Activated B cell treated with CpG ODN at 0.5 μM for 24 hours (primary cell): ENCODE results near the gene CXCL17. TPM values are rescaled to one million over a fixed set of nuclear protein-coding genes. Genes with fewer than 3 reads are reported as not detected.
"Not testable (repeated sequence)": the region's sequence is repeated elsewhere in the genome, so short reads cannot be mapped to it uniquely, and the experiment has no call there.

ENCODE experiments used
- ATAC-seq: fragments of 200-7000 bp; cut with Tn5 transposase; one replicate; pipeline ENCODE4 v1.10.0; 2021; ENCODE audit warnings: low read depth, mild to moderate bottlenecking, moderate library complexity
- CTCF ChIA-PET: fragments of 350-600 bp; sonication (Branson Sonifier 250); formaldehyde crosslinking; loops from one replicate; lab custom pipeline; 2021; ENCODE audit warnings: antibody characterized with exemption; lab: Charles Lee
- POLR2A ChIA-PET: fragments of 350-600 bp; sonication (Branson Sonifier 250); formaldehyde crosslinking; loops from one replicate; lab custom pipeline; 2021; ENCODE audit warnings: antibody characterized with exemption; lab: Charles Lee
- DNase-seq: peaks from one replicate; pipeline ENCODE4 v3.0.0; 2022
- H3K27ac Mint-ChIP-seq: one replicate; pipeline ENCODE4 v1.8.0; 2020; ENCODE audit warnings: mixed read lengths
- H3K27me3 Mint-ChIP-seq: one replicate; pipeline ENCODE4 v1.8.0; 2021; ENCODE audit warnings: mixed read lengths
- H3K36me3 Mint-ChIP-seq: one replicate; pipeline ENCODE4 v1.8.0; 2021; ENCODE audit warnings: low read depth, mixed read lengths
- H3K4me1 Mint-ChIP-seq: one replicate; pipeline ENCODE4 v1.8.0; 2021; ENCODE audit warnings: mixed read lengths
- H3K4me3 Mint-ChIP-seq: one replicate; pipeline ENCODE4 v1.8.0; 2020; ENCODE audit warnings: mild to moderate bottlenecking, mixed read lengths
- H3K9me3 Mint-ChIP-seq: one replicate; pipeline ENCODE4 v1.8.0; 2020; ENCODE audit warnings: mixed read lengths
- CTCF ChIP-seq: fragments of 200-600 bp; IDR thresholded peaks from one replicate; pipeline ENCODE4 v1.8.0; 2022; ENCODE audit warnings: antibody characterized with exemption, mild to moderate bottlenecking
- intact Hi-C: fragments of 100-400 bp; cut with micrococcal nuclease; formaldehyde crosslinking; loops from one replicate; pipeline ENCODE4 v1.15.1; 2024
- total RNA-seq: library from RNA; stranded (reverse); gene quantifications from 2 replicates; pipeline ENCODE4 v1.2.3, GENCODE V29; 2022

CXCL17 gene
- total RNA-seq: not detected in 2 replicates

GRCh38 chr19:42442833-42443232 lies at the start of gene CXCL17:
CXCL17 (minus strand) TSS chr19:42442946; CDS start chr19:42442832, 114 bp downstream.
- POLR2A ChIA-PET: no interaction called here

GRCh38 chr19:42488783-42489521 lies 46.2 kb upstream of the CXCL17 start:
- H3K9me3 Mint-ChIP-seq: no peaks in the 10 kb centered on the region
- ATAC-seq (no peak), DNase-seq (no peak)
- H3K4me1 Mint-ChIP-seq: no peaks in the 10 kb centered on the region
- no peak overlapping the region for H3K4me3 Mint-ChIP-seq
- no peaks in the 10 kb centered on the region for H3K36me3 Mint-ChIP-seq
- no peak overlapping the region for H3K27ac Mint-ChIP-seq
- intact Hi-C loops: no loop called here
- H3K27me3 Mint-ChIP-seq: no peaks in the 10 kb centered on the region
- ChIA-PET CTCF (no interaction called here), POLR2A (no interaction called here)
- no peak for TF ChIP-seq CTCF

More at GRCh38 chr19:42442833-42443232, at the start of gene CXCL17:
- CTCF ChIA-PET: interaction anchor here (0.9 to 3.3 kb wide), 3 partner anchors 8 to 310 kb away, joined by 3 to 32 read pairs (median 23); partner anchors contain the start of gene CEACAM1
- peaks cover 10% of the 10 kb centered on the region for H3K4me1 Mint-ChIP-seq
- H3K27ac Mint-ChIP-seq: no peak within 1 kb of the TSS
- ATAC-seq: no peak
- H3K27me3 Mint-ChIP-seq: peaks cover 3% of the 10 kb centered on the region
- H3K36me3 Mint-ChIP-seq: no peaks in the 10 kb centered on the region
- DNase-seq: no peak
- intact Hi-C loops: no loop called here
- no peak within 1 kb of the TSS for H3K4me3 Mint-ChIP-seq
- H3K9me3 Mint-ChIP-seq: no peaks in the 10 kb centered on the region
- TF ChIP-seq CTCF: no peak

GRCh38 chr19:42487798-42488178 lies 45.0 kb upstream of the CXCL17 start:
- no peak overlapping the region for H3K4me3 Mint-ChIP-seq
- no peak for TF ChIP-seq CTCF
- H3K27me3 Mint-ChIP-seq: no peaks in the 10 kb centered on the region
- DNase-seq (no peak), ATAC-seq (no peak)
- no peak overlapping the region for H3K27ac Mint-ChIP-seq
- POLR2A ChIA-PET: no interaction called here
- CTCF ChIA-PET: interaction anchor here (0.9 to 1.0 kb wide), 2 partner anchors 20 to 41 kb away, joined by 3 read pairs; no protein-coding TSS in a partner anchor
- no peaks in the 10 kb centered on the region for H3K36me3 Mint-ChIP-seq
- intact Hi-C loops: no loop called here
- no peaks in the 10 kb centered on the region for H3K4me1 Mint-ChIP-seq
- H3K9me3 Mint-ChIP-seq: no peaks in the 10 kb centered on the region

GRCh38 chr19:42487032-42487797 lies 44.5 kb upstream of the CXCL17 start:
- intact Hi-C loops: no loop called here
- H3K9me3 Mint-ChIP-seq: no peaks in the 10 kb centered on the region
- DNase-seq: no peak
- no peak overlapping the region for H3K27ac Mint-ChIP-seq
- TF ChIP-seq CTCF: no peak
- no peaks in the 10 kb centered on the region for H3K4me1 Mint-ChIP-seq
- no peaks in the 10 kb centered on the region for H3K27me3 Mint-ChIP-seq
- H3K36me3 Mint-ChIP-seq: no peaks in the 10 kb centered on the region
- no peak overlapping the region for H3K4me3 Mint-ChIP-seq
- ChIA-PET CTCF (interaction anchor here (0.9 to 1.0 kb wide), 2 partner anchors 21 to 42 kb away, joined by 3 read pairs; no protein-coding TSS in a partner anchor), POLR2A (no interaction called here)
- no peak for ATAC-seq

- H3K4me3 Mint-ChIP-seq, POLR2A ChIA-PET, H3K9me3 Mint-ChIP-seq, CTCF ChIA-PET, ATAC-seq, H3K27me3 Mint-ChIP-seq, DNase-seq, H3K36me3 Mint-ChIP-seq, intact Hi-C loops, H3K27ac Mint-ChIP-seq: not testable (repeated sequence)
- peaks cover 16% of the 10 kb centered on the region for H3K4me1 Mint-ChIP-seq
Measured at GRCh38 chr19:42485036-42485435, 42.3 kb upstream of the CXCL17 start.
